ENCODE measurements around the gene NT5C1A.
A peak's percentile ranks its signal among the peaks of the same experiment; 100 is the strongest.

Gene NT5C1A

GRCh38 chr1:39671793-39672550 is at the start of gene NT5C1A:
Gene NT5C1A (minus strand): TSS chr1:39672107. CDS start chr1:39672038, 69 bp downstream.
- DNase-seq (ENCODE audit: low read depth in 2 of 2) = no peak

- no peak for DNase-seq (ENCODE audit: low read depth in 2 of 2)
Measured at GRCh38 chr1:39721664-39722063, 49.8 kb upstream of the NT5C1A start.

- DNase-seq (ENCODE audit: low read depth in 2 of 2) = no peak
Measured at GRCh38 chr1:39720094-39720999, 48.4 kb upstream of the NT5C1A start.

- no peak for DNase-seq (ENCODE audit: low read depth in 2 of 2)
Measured at GRCh38 chr1:39717809-39718208, 45.9 kb upstream of the NT5C1A start.

GRCh38 chr1:39713557-39713956 is 41.6 kb upstream of the NT5C1A start:
- no peak for DNase-seq (ENCODE audit: low read depth in 2 of 2)

GRCh38 chr1:39711966-39712340 is 40.0 kb upstream of the NT5C1A start:
- no peak for DNase-seq (ENCODE audit: low read depth in 2 of 2)

GRCh38 chr1:39711104-39711965 is 39.4 kb upstream of the NT5C1A start:
- DNase-seq (ENCODE audit: low read depth in 2 of 2) = no peak

- DNase-seq (ENCODE audit: low read depth in 2 of 2) = no peak
Measured at GRCh38 chr1:39707506-39707905, 35.6 kb upstream of the NT5C1A start.

- no peak for DNase-seq (ENCODE audit: low read depth in 2 of 2)
Measured at GRCh38 chr1:39704757-39705156, 32.9 kb upstream of the NT5C1A start.

GRCh38 chr1:39701049-39701439 is 29.1 kb upstream of the NT5C1A start:
- DNase-seq (ENCODE audit: low read depth in 2 of 2) = no peak

GRCh38 chr1:39700348-39700747 is 28.4 kb upstream of the NT5C1A start:
- no peak for DNase-seq (ENCODE audit: low read depth in 2 of 2)

- no peak for DNase-seq (ENCODE audit: low read depth in 2 of 2)
Measured at GRCh38 chr1:39699419-39699818, 27.5 kb upstream of the NT5C1A start.

- DNase-seq (ENCODE audit: low read depth in 2 of 2) = no peak
Measured at GRCh38 chr1:39698568-39698967, 26.7 kb upstream of the NT5C1A start.

- DNase-seq (ENCODE audit: low read depth in 2 of 2) = no peak
Measured at GRCh38 chr1:39696448-39696847, 24.5 kb upstream of the NT5C1A start.

GRCh38 chr1:39695016-39695415 is 23.1 kb upstream of the NT5C1A start:
- DNase-seq (ENCODE audit: low read depth in 2 of 2) = no peak

GRCh38 chr1:39694026-39694425 is 22.1 kb upstream of the NT5C1A start:
- no peak for DNase-seq (ENCODE audit: low read depth in 2 of 2)

- DNase-seq (ENCODE audit: low read depth in 2 of 2) = no peak
Measured at GRCh38 chr1:39692152-39693074, 20.5 kb upstream of the NT5C1A start.

GRCh38 chr1:39691383-39692151 is 19.7 kb upstream of the NT5C1A start, which contains the start of gene HPCAL4:
Gene HPCAL4 (minus strand): TSS chr1:39691433. CDS start chr1:39684603, 6,830 bp downstream.
- DNase-seq (ENCODE audit: low read depth in 2 of 2) = peak; percentile 66 to 84

GRCh38 chr1:39690794-39691382 is 19.0 kb upstream of the NT5C1A start:
- DNase-seq (ENCODE audit: low read depth in 2 of 2) = no peak

GRCh38 chr1:39690225-39690624 is 18.3 kb upstream of the NT5C1A start:
- DNase-seq (ENCODE audit: low read depth in 2 of 2) = no peak
